SJCRH30 (cell line): ENCODE measurements around the gene P2RY2. TPM values are rescaled to one million over a fixed set of nuclear protein-coding genes. Genes with fewer than 3 reads are reported as not detected.

Source experiments
- DNase-seq, 2 experiments: peaks; one replicate each; pipeline ENCODE4 v3.0.0-alpha.2; 2015 to 2020
- H3K27ac ChIP-seq: fragments of 250-450 bp; sonication (Bioruptor Pico); 2 replicates; pipeline ENCODE4 v1.5.1; 2020; ENCODE audit warnings: mild to moderate bottlenecking, moderate library complexity
- H3K27me3 ChIP-seq: fragments of 250-450 bp; sonication (Bioruptor Pico); 2 replicates; pipeline ENCODE4 v1.5.1; 2020; ENCODE audit warnings: mild to moderate bottlenecking, moderate library complexity
- H3K36me3 ChIP-seq: fragments of 250-450 bp; sonication (Bioruptor Pico); 2 replicates; pipeline ENCODE4 v1.5.1; 2020; ENCODE audit warnings: mild to moderate bottlenecking, moderate library complexity
- H3K4me1 ChIP-seq: fragments of 250-450 bp; sonication (Bioruptor Pico); 2 replicates; pipeline ENCODE4 v1.5.1; 2020; ENCODE audit warnings: mild to moderate bottlenecking, moderate library complexity
- H3K4me3 ChIP-seq: fragments of 250-450 bp; sonication (Bioruptor Pico); 2 replicates; pipeline ENCODE4 v1.5.1; 2020; ENCODE audit warnings: mild to moderate bottlenecking, moderate library complexity
- H3K9me3 ChIP-seq: fragments of 250-450 bp; sonication (Bioruptor Pico); replicated peaks from 2 replicates; pipeline ENCODE4 v1.5.1; 2020; ENCODE audit warnings: mild to moderate bottlenecking, moderate library complexity
- total RNA-seq: library from RNA; depleted of rRNA; stranded (reverse); fragments of >200 nt; shearing (Covaris generic); gene quantifications from 2 replicates; pipeline ENCODE4 v1.2.3, GENCODE V29; 2014

The P2RY2 gene
- total RNA-seq, 1 experiment from 2014 or later, result not detected

GRCh38 chr11:73182824-73183321, 35.2 kb upstream of the P2RY2 start:
- no peaks in the 10 kb centered on the region for H3K36me3 ChIP-seq
- H3K27ac ChIP-seq, result no peak overlapping the region
- no peak overlapping the region for H3K4me3 ChIP-seq
- no peak for DNase-seq
- H3K9me3 ChIP-seq, result no peaks in the 10 kb centered on the region
- no peaks in the 10 kb centered on the region for H3K27me3 ChIP-seq
- no peaks in the 10 kb centered on the region; the same call in 1 of the 2 replicates for H3K4me1 ChIP-seq

GRCh38 chr11:73184953-73185671, 33.0 kb upstream of the P2RY2 start:
- Histone ChIP-seq H3K4me1 (no peaks in the 10 kb centered on the region; the same call in 1 of the 2 replicates), H3K27me3 (no peaks in the 10 kb centered on the region), H3K4me3 (no peak overlapping the region), H3K9me3 (no peaks in the 10 kb centered on the region), H3K27ac (no peak overlapping the region), H3K36me3 (no peaks in the 10 kb centered on the region)
- peak; percentile 66 to 79 for DNase-seq

- Histone ChIP-seq H3K4me3 (no peak overlapping the region), H3K27me3 (no peaks in the 10 kb centered on the region), H3K36me3 (no peaks in the 10 kb centered on the region), H3K4me1 (no peaks in the 10 kb centered on the region; the same call in 1 of the 2 replicates), H3K9me3 (no peaks in the 10 kb centered on the region), H3K27ac (no peak overlapping the region)
- no peak for DNase-seq
These were observed 32.3 kb upstream of the P2RY2 start for GRCh38 chr11:73185680-73186293.

GRCh38 chr11:73186294-73186850, 31.7 kb upstream of the P2RY2 start:
- no peak for DNase-seq
- no peaks in the 10 kb centered on the region for H3K36me3 ChIP-seq
- no peaks in the 10 kb centered on the region; the same call in 1 of the 2 replicates for H3K4me1 ChIP-seq
- H3K27ac ChIP-seq, result no peak overlapping the region
- H3K4me3 ChIP-seq, result no peak overlapping the region
- H3K9me3 ChIP-seq, result no peaks in the 10 kb centered on the region
- no peaks in the 10 kb centered on the region for H3K27me3 ChIP-seq

GRCh38 chr11:73186886-73187285, 31.2 kb upstream of the P2RY2 start:
- Histone ChIP-seq H3K27ac (no peak overlapping the region), H3K27me3 (no peaks in the 10 kb centered on the region), H3K4me1 (no peaks in the 10 kb centered on the region; the same call in 1 of the 2 replicates), H3K9me3 (no peaks in the 10 kb centered on the region), H3K4me3 (no peak overlapping the region), H3K36me3 (no peaks in the 10 kb centered on the region)
- no peak for DNase-seq

- no peaks in the 10 kb centered on the region; the same call in 1 of the 2 replicates for H3K4me1 ChIP-seq
- no peak overlapping the region for H3K27ac ChIP-seq
- H3K27me3 ChIP-seq, result no peaks in the 10 kb centered on the region
- no peaks in the 10 kb centered on the region for H3K36me3 ChIP-seq
- H3K4me3 ChIP-seq, result no peak overlapping the region
- no peak for DNase-seq
- H3K9me3 ChIP-seq, result no peaks in the 10 kb centered on the region
These were observed 30.2 kb upstream of the P2RY2 start for GRCh38 chr11:73187854-73188253.

- Histone ChIP-seq H3K36me3 (no peaks in the 10 kb centered on the region), H3K4me1 (no peaks in the 10 kb centered on the region; the same call in 1 of the 2 replicates), H3K27me3 (no peaks in the 10 kb centered on the region), H3K27ac (no peak overlapping the region), H3K4me3 (no peak overlapping the region), H3K9me3 (no peaks in the 10 kb centered on the region)
- no peak for DNase-seq
These were observed 29.8 kb upstream of the P2RY2 start for GRCh38 chr11:73188301-73188700.

- Histone ChIP-seq H3K27me3 (no peaks in the 10 kb centered on the region), H3K27ac (no peak overlapping the region), H3K36me3 (no peaks in the 10 kb centered on the region), H3K9me3 (no peaks in the 10 kb centered on the region), H3K4me1 (no peaks in the 10 kb centered on the region; the same call in 1 of the 2 replicates), H3K4me3 (no peak overlapping the region)
- DNase-seq, result no peak
These were observed 28.8 kb upstream of the P2RY2 start for GRCh38 chr11:73189315-73189714.

- DNase-seq, result no peak
- Histone ChIP-seq H3K4me1 (no peaks in the 10 kb centered on the region; the same call in 1 of the 2 replicates), H3K27ac (no peak overlapping the region), H3K36me3 (no peaks in the 10 kb centered on the region), H3K27me3 (no peaks in the 10 kb centered on the region), H3K9me3 (no peaks in the 10 kb centered on the region), H3K4me3 (no peak overlapping the region)
These were observed 28.1 kb upstream of the P2RY2 start for GRCh38 chr11:73189723-73190556.

- no peak for DNase-seq
- Histone ChIP-seq H3K27me3 (no peaks in the 10 kb centered on the region), H3K36me3 (no peaks in the 10 kb centered on the region), H3K4me1 (no peaks in the 10 kb centered on the region; the same call in 1 of the 2 replicates), H3K4me3 (no peak overlapping the region), H3K9me3 (no peaks in the 10 kb centered on the region), H3K27ac (no peak overlapping the region)
These were observed 27.6 kb upstream of the P2RY2 start for GRCh38 chr11:73190557-73190885.

GRCh38 chr11:73191151-73191550, 26.9 kb upstream of the P2RY2 start:
- DNase-seq, result no peak
- Histone ChIP-seq H3K4me3 (no peak overlapping the region), H3K27me3 (no peaks in the 10 kb centered on the region), H3K4me1 (no peaks in the 10 kb centered on the region; the same call in 1 of the 2 replicates), H3K27ac (no peak overlapping the region), H3K9me3 (no peaks in the 10 kb centered on the region), H3K36me3 (no peaks in the 10 kb centered on the region)

GRCh38 chr11:73192272-73192671, 25.8 kb upstream of the P2RY2 start:
- H3K4me3 ChIP-seq, result no peak overlapping the region
- H3K9me3 ChIP-seq, result no peaks in the 10 kb centered on the region
- no peak for DNase-seq
- H3K27ac ChIP-seq, result no peak overlapping the region
- no peaks in the 10 kb centered on the region for H3K36me3 ChIP-seq
- no peaks in the 10 kb centered on the region; the same call in 1 of the 2 replicates for H3K4me1 ChIP-seq
- no peaks in the 10 kb centered on the region for H3K27me3 ChIP-seq

GRCh38 chr11:73193251-73194033, 24.6 kb upstream of the P2RY2 start:
- no peak for DNase-seq
- no peak overlapping the region for H3K27ac ChIP-seq
- H3K4me1 ChIP-seq, result peaks cover under 1% of the 10 kb centered on the region; the same call in 1 of the 2 replicates
- H3K4me3 ChIP-seq, result no peak overlapping the region
- no peaks in the 10 kb centered on the region for H3K27me3 ChIP-seq
- H3K9me3 ChIP-seq, result no peaks in the 10 kb centered on the region
- no peaks in the 10 kb centered on the region for H3K36me3 ChIP-seq

- DNase-seq, result no peak
- Histone ChIP-seq H3K4me1 (peaks cover 5% of the 10 kb centered on the region; the same call in 1 of the 2 replicates), H3K9me3 (no peaks in the 10 kb centered on the region), H3K27ac (no peak overlapping the region), H3K27me3 (no peaks in the 10 kb centered on the region), H3K36me3 (no peaks in the 10 kb centered on the region), H3K4me3 (no peak overlapping the region)
These were observed 24.0 kb upstream of the P2RY2 start for GRCh38 chr11:73194034-73194507.
